ENCODE data around the gene CNIH1.

- no peak for TF ChIP-seq POLR2A (IDR thresholded peaks at IDR 0.05)
- TF ChIP-seq CTCF (IDR thresholded peaks at IDR 0.05) = no peak
- no peak for TF ChIP-seq EP300 (IDR thresholded peaks at IDR 0.05)
Measured at GRCh38 chr14:54459106-54459505, 17.9 kb upstream of the CNIH1 start.

Measured in ovary (tissue), 3 donors.